IPS-18a (cell line): ENCODE results near the gene OR11H1.
"Not testable (repeated sequence)": the region's sequence is repeated elsewhere in the genome, so short reads cannot be mapped to it uniquely, and the experiment has no call there.

Experiments
- H3K27ac ChIP-seq: one replicate; pipeline ENCODE4 v1.5.1; 2013; ENCODE audit warnings: low read length
- H3K27me3 ChIP-seq: one replicate; pipeline ENCODE4 v1.6.1; 2013; ENCODE audit warnings: mild to moderate bottlenecking, low read length; ENCODE audit not compliant: control insufficient read depth, insufficient read depth
- H3K36me3 ChIP-seq: one replicate; pipeline ENCODE4 v1.6.1; 2013; ENCODE audit warnings: low read depth, low read length; ENCODE audit not compliant: control insufficient read depth
- H3K4me1 ChIP-seq: one replicate; pipeline ENCODE4 v1.6.1; 2013; ENCODE audit warnings: low read depth, low read length; ENCODE audit not compliant: control insufficient read depth
- H3K4me3 ChIP-seq: one replicate; pipeline ENCODE4 v1.5.1; 2013; ENCODE audit warnings: low read length
- H3K9ac ChIP-seq: one replicate; pipeline ENCODE4 v1.6.1; 2013; ENCODE audit warnings: mild to moderate bottlenecking, low read length, moderate library complexity
- H3K9me3 ChIP-seq: one replicate; pipeline ENCODE4 v1.6.1; 2013; ENCODE audit warnings: low read depth, low read length; ENCODE audit not compliant: control insufficient read depth

Gene OR11H1

GRCh38 chr22:15527892-15528291 lies at the start of gene OR11H1:
OR11H1 (plus strand) TSS chr22:15528192; CDS start chr22:15528192, 0 bp downstream.
- not testable (repeated sequence) for H3K4me3 ChIP-seq, H3K27ac ChIP-seq, H3K9ac ChIP-seq, H3K36me3 ChIP-seq, H3K27me3 ChIP-seq, H3K9me3 ChIP-seq, H3K4me1 ChIP-seq

- not testable (repeated sequence) for H3K4me1 ChIP-seq, H3K9ac ChIP-seq, H3K9me3 ChIP-seq, H3K4me3 ChIP-seq, H3K36me3 ChIP-seq, H3K27me3 ChIP-seq, H3K27ac ChIP-seq
Observed at GRCh38 chr22:15509967-15510366, 18.0 kb upstream of the OR11H1 start.

- not testable (repeated sequence) for H3K4me3 ChIP-seq, H3K4me1 ChIP-seq, H3K36me3 ChIP-seq, H3K9me3 ChIP-seq, H3K27me3 ChIP-seq, H3K27ac ChIP-seq, H3K9ac ChIP-seq
Observed at GRCh38 chr22:15515896-15516295, 12.1 kb upstream of the OR11H1 start.

GRCh38 chr22:15553767-15554166 lies 25.8 kb downstream of the OR11H1 start:
- not testable (repeated sequence) for H3K4me1 ChIP-seq, H3K36me3 ChIP-seq, H3K4me3 ChIP-seq, H3K9ac ChIP-seq, H3K27me3 ChIP-seq, H3K9me3 ChIP-seq, H3K27ac ChIP-seq

- H3K27me3 ChIP-seq, H3K9ac ChIP-seq, H3K4me3 ChIP-seq, H3K9me3 ChIP-seq, H3K27ac ChIP-seq, H3K4me1 ChIP-seq, H3K36me3 ChIP-seq: not testable (repeated sequence)
Observed at GRCh38 chr22:15563461-15563860, 35.5 kb downstream of the OR11H1 start.

GRCh38 chr22:15565063-15565462 lies 37.1 kb downstream of the OR11H1 start:
- H3K27me3 ChIP-seq, H3K36me3 ChIP-seq, H3K27ac ChIP-seq, H3K9ac ChIP-seq, H3K4me3 ChIP-seq, H3K4me1 ChIP-seq, H3K9me3 ChIP-seq: not testable (repeated sequence)
